Measurements from ENCODE around the gene SYT9.

DNA sequence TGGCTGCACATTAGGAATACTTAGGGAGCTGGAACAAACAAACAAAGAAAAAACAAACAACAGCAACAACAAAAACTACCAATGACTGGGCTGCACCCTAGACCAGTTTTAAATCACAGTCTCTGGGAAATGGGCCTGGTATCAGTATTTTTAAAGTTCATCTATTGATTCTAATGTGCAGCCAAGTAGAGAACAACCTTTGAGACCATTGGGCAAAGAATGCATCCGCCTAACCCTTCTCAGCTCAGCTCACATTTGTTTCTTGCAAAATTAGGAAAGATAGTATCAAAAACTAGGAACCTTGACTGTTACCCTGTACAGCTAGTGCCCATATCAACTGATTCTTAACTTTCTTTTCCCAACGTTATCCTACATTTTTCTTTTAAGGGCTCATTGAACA lies 5.2 kb downstream of the SYT9 start:
- no peak for TF ChIP-seq EZH2 (IDR thresholded peaks at IDR 0.05; ENCODE audit: borderline replicate concordance, low read depth, low read length, severe bottlenecking)
- TF ChIP-seq, protein P1, sequence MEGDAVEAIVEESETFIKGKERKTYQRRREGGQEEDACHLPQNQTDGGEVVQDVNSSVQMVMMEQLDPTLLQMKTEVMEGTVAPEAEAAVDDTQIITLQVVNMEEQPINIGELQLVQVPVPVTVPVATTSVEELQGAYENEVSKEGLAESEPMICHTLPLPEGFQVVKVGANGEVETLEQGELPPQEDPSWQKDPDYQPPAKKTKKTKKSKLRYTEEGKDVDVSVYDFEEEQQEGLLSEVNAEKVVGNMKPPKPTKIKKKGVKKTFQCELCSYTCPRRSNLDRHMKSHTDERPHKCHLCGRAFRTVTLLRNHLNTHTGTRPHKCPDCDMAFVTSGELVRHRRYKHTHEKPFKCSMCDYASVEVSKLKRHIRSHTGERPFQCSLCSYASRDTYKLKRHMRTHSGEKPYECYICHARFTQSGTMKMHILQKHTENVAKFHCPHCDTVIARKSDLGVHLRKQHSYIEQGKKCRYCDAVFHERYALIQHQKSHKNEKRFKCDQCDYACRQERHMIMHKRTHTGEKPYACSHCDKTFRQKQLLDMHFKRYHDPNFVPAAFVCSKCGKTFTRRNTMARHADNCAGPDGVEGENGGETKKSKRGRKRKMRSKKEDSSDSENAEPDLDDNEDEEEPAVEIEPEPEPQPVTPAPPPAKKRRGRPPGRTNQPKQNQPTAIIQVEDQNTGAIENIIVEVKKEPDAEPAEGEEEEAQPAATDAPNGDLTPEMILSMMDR (IDR thresholded peaks at IDR 0.05; ENCODE audit: extremely low read depth in 1 of 2, insufficient read depth in 1 of 2, low read depth in 1 of 2, low read length in 2 of 2) = no peak
- no peak for TF ChIP-seq JUN (IDR thresholded peaks at IDR 0.05; ENCODE audit: borderline replicate concordance, insufficient read depth, insufficient read length, low read depth)
- TF ChIP-seq, protein P2, sequence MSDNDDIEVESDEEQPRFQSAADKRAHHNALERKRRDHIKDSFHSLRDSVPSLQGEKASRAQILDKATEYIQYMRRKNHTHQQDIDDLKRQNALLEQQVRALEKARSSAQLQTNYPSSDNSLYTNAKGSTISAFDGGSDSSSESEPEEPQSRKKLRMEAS (IDR thresholded peaks at IDR 0.05; ENCODE audit: insufficient read depth, insufficient read length) = no peak
- TF ChIP-seq POLR2A (IDR thresholded peaks at IDR 0.05; ENCODE audit: low read depth, low read length) = no peak

Measured in endothelial cell of umbilical vein (primary cell).